ENCODE data around the gene GNG12. TPM values are rescaled to one million over a fixed set of nuclear protein-coding genes. Genes with fewer than 3 reads are reported as not detected.

The GNG12 gene
- total and polyA plus RNA-seq, 2 donors (not counting 1 experiment from before 2014, with no cell fraction given) = not detected

DNA sequence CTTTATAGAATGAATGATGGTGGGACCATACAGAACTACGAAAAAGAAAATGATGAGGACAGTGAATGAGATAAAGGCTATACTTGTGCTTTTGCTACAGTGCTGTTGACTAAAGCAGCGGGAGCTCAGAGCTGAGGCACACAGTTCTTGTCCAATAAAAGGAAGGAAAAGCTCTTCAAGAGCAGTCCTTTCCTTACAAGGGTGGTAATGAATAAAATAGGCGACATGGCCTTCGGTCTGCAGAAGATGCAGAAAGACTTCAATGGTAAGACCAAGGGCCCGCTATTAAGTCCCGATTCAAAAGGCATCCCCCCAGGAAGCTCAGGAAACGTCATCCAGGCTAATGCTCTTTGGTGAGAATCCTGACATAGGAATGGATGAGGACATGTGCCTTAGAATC is 44.4 kb downstream of the GNG12 start:
- ATAC-seq (ENCODE audit: low read depth) (no peak), DNase-seq (no peak)
- H3K36me3 ChIP-seq (replicated peaks in 1 of 2; ENCODE audit: control extremely low read depth in 1 of 2, control insufficient read depth in 1 of 2, extremely low read depth in 1 of 2, insufficient read depth in 2 of 2, low read length in 1 of 2) = no peaks in the 10 kb centered on the region
- H2AFZ ChIP-seq (ENCODE audit: insufficient read depth, low read depth, low read length, poor library complexity, severe bottlenecking) = no peak overlapping the region
- intact Hi-C loops (cut with micrococcal nuclease) = no loop called here
- TF ChIP-seq EZH2 (IDR thresholded peaks at IDR 0.05; ENCODE audit: borderline replicate concordance, insufficient read depth, low read depth, low read length, poor library complexity, severe bottlenecking) (no peak), CTCF (IDR thresholded peaks at IDR 0.05) (no peak)
- H3K27me3 Mint-ChIP-seq = peaks cover 10% of the 10 kb centered on the region
- no peak overlapping the region for H3K4me2 ChIP-seq (replicated peaks; ENCODE audit: low read depth, low read length, poor library complexity, severe bottlenecking)
- no peaks in the 10 kb centered on the region for H3K9me3 Mint-ChIP-seq (ENCODE audit: insufficient read depth)
- H3K4me3 Mint-ChIP-seq = no peak overlapping the region
- H4K20me1 ChIP-seq (ENCODE audit: control insufficient read depth, insufficient read depth, low read length, poor library complexity, severe bottlenecking) = no peaks in the 10 kb centered on the region
- H3K9ac ChIP-seq (ENCODE audit: low read length) = no peak overlapping the region
- no peaks in the 10 kb centered on the region for H3K79me2 ChIP-seq (ENCODE audit: control insufficient read depth, insufficient read depth, low read length)
- H3K27me3 ChIP-seq (replicated peaks in 1 of 4; ENCODE audit: control extremely low read depth in 1 of 4, control insufficient read depth in 3 of 4, insufficient read depth in 4 of 4, low read length in 3 of 4) = peaks cover 0 to 3% (median 0%) of the 10 kb centered on the region in 4 experiments
- H3K27ac ChIP-seq (ENCODE audit: low read length in 2 of 2) = no peak overlapping the region
- H3K9me3 ChIP-seq (ENCODE audit: control extremely low read depth in 1 of 3, control insufficient read depth in 2 of 3, insufficient read depth in 1 of 3, low read length in 2 of 3) = no peaks in the 10 kb centered on the region
- H3K27ac Mint-ChIP-seq = no peak overlapping the region
- CTCF ChIA-PET = no interaction called here
- H3K4me3 ChIP-seq (ENCODE audit: control extremely low read depth in 1 of 5, extremely low read depth in 1 of 5, insufficient read depth in 1 of 5, low read depth in 2 of 5, low read length in 4 of 5) = no peak overlapping the region
- POLR2A ChIA-PET = no interaction called here
- no peaks in the 10 kb centered on the region for H3K4me1 Mint-ChIP-seq
- 97% methylated on average over 6 of the region's 7 CpGs for WGBS (ENCODE audit: insufficient coverage)
- H3K4me1 ChIP-seq (ENCODE audit: control insufficient read depth in 2 of 2, insufficient read depth in 2 of 2, low read length in 2 of 2) = no peaks in the 10 kb centered on the region

- no peak overlapping the region for H3K27ac Mint-ChIP-seq
- H2AFZ ChIP-seq (ENCODE audit: insufficient read depth, low read depth, low read length, poor library complexity, severe bottlenecking) = no peak overlapping the region
- H3K27ac ChIP-seq (ENCODE audit: low read length in 2 of 2) = no peak overlapping the region
- intact Hi-C loops (cut with micrococcal nuclease) = no loop called here
- H3K27me3 Mint-ChIP-seq = peaks cover 10% of the 10 kb centered on the region
- no peaks in the 10 kb centered on the region for H3K9me3 Mint-ChIP-seq (ENCODE audit: insufficient read depth)
- H3K27me3 ChIP-seq (replicated peaks in 1 of 4; ENCODE audit: control extremely low read depth in 1 of 4, control insufficient read depth in 3 of 4, insufficient read depth in 4 of 4, low read length in 3 of 4) = peaks cover 0 to 3% (median 0%) of the 10 kb centered on the region in 4 experiments
- no CpG with 5 or more reads among the region's 5 CpGs for WGBS (ENCODE audit: insufficient coverage)
- no peaks in the 10 kb centered on the region for H4K20me1 ChIP-seq (ENCODE audit: control insufficient read depth, insufficient read depth, low read length, poor library complexity, severe bottlenecking)
- H3K4me1 Mint-ChIP-seq = no peaks in the 10 kb centered on the region
- no peak overlapping the region for H3K4me3 Mint-ChIP-seq
- TF ChIP-seq EZH2 (IDR thresholded peaks at IDR 0.05; ENCODE audit: borderline replicate concordance, insufficient read depth, low read depth, low read length, poor library complexity, severe bottlenecking) = no peak
- TF ChIP-seq CTCF (IDR thresholded peaks at IDR 0.05) = no peak
- H3K4me2 ChIP-seq (replicated peaks; ENCODE audit: low read depth, low read length, poor library complexity, severe bottlenecking) = no peak overlapping the region
- no peak overlapping the region for H3K9ac ChIP-seq (ENCODE audit: low read length)
- H3K79me2 ChIP-seq (ENCODE audit: control insufficient read depth, insufficient read depth, low read length) = no peaks in the 10 kb centered on the region
- no peaks in the 10 kb centered on the region for H3K9me3 ChIP-seq (ENCODE audit: control extremely low read depth in 1 of 3, control insufficient read depth in 2 of 3, insufficient read depth in 1 of 3, low read length in 2 of 3)
- CTCF ChIA-PET = interaction anchor here (1.2 kb wide), 1 partner anchor 288 kb away, joined by 4 read pairs; no protein-coding TSS in a partner anchor
- H3K4me3 ChIP-seq (ENCODE audit: control extremely low read depth in 1 of 5, extremely low read depth in 1 of 5, insufficient read depth in 1 of 5, low read depth in 2 of 5, low read length in 4 of 5) = no peak overlapping the region
- DNase-seq (no peak), ATAC-seq (ENCODE audit: low read depth) (no peak)
- POLR2A ChIA-PET = no interaction called here
- H3K4me1 ChIP-seq (ENCODE audit: control insufficient read depth in 2 of 2, insufficient read depth in 2 of 2, low read length in 2 of 2) = no peaks in the 10 kb centered on the region
- no peaks in the 10 kb centered on the region for H3K36me3 ChIP-seq (replicated peaks in 1 of 2; ENCODE audit: control extremely low read depth in 1 of 2, control insufficient read depth in 1 of 2, extremely low read depth in 1 of 2, insufficient read depth in 2 of 2, low read length in 1 of 2)
These were observed 45.0 kb downstream of the GNG12 start for GRCh38 chr1:67788238-67788790.
